ENCODE results near the gene ABCC6.

GRCh38 chr16:16145286-16145685 lies 78.0 kb downstream of the ABCC6 start:
- TF ChIP-seq CTCF (conservative IDR thresholded peaks at IDR 0.05; ENCODE audit: low read depth, low read length) (no peak), CEBPB (IDR thresholded peaks at IDR 0.05; ENCODE audit: low read depth, low read length) (no peak), RAD21 (IDR thresholded peaks at IDR 0.05; ENCODE audit: low read length) (no peak), POLR2A (IDR thresholded peaks at IDR 0.05; ENCODE audit: low read depth, low read length) (no peak), RCOR1 (IDR thresholded peaks at IDR 0.05; ENCODE audit: insufficient replicate concordance, low read length) (no peak), ELK1 (IDR thresholded peaks at IDR 0.05; ENCODE audit: borderline replicate concordance, low read depth, low read length) (no peak), NFE2L2 (IDR thresholded peaks at IDR 0.05; ENCODE audit: low read depth, low read length) (no peak), MAZ (IDR thresholded peaks at IDR 0.05; ENCODE audit: borderline replicate concordance, low read depth, low read length) (no peak), USF2 (IDR thresholded peaks at IDR 0.05; ENCODE audit: low read depth, low read length) (no peak), RFX5 (IDR thresholded peaks at IDR 0.05; ENCODE audit: low read depth, low read length) (no peak), MXI1 (IDR thresholded peaks at IDR 0.05; ENCODE audit: borderline replicate concordance, low read depth, low read length) (no peak)

All from IMR-90 (cell line).